ENCODE measurements around the gene TPT1.

DNA sequence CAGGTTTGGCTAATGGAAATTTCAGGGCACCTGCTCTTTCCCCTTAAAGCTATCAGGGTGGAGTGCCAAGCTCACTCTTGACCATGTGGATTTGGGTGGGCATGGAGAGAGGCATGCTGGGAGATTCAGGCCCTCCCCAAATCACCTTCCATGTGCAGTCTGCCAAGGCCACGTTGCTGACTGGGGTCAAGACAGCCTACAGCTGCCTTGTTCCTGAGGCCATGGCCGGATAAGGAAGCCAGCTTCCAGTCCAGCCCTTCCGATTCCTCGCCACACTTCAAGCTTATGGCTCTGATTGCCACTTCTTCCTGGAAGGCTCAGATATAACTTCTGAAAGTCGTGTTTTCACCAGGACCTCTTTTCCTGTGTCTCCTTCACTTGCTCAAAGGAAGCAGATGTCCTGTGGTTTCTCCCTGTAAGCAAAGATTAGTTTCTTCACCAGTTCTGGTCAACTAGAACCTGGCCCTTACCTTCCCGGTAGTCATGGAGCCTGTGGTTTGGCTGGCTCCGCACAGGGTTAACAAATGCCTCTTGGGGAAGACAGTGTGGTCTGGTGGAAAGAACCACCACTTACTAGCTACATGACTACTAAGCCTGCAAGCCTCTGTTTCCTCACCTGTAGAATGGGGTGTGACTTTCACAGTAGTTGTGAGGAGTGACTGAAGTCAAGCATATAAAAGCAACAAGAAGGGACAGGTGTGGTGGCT, 16.1 kb upstream of the TPT1 start:
- TF ChIP-seq, protein P1, sequence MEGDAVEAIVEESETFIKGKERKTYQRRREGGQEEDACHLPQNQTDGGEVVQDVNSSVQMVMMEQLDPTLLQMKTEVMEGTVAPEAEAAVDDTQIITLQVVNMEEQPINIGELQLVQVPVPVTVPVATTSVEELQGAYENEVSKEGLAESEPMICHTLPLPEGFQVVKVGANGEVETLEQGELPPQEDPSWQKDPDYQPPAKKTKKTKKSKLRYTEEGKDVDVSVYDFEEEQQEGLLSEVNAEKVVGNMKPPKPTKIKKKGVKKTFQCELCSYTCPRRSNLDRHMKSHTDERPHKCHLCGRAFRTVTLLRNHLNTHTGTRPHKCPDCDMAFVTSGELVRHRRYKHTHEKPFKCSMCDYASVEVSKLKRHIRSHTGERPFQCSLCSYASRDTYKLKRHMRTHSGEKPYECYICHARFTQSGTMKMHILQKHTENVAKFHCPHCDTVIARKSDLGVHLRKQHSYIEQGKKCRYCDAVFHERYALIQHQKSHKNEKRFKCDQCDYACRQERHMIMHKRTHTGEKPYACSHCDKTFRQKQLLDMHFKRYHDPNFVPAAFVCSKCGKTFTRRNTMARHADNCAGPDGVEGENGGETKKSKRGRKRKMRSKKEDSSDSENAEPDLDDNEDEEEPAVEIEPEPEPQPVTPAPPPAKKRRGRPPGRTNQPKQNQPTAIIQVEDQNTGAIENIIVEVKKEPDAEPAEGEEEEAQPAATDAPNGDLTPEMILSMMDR (IDR thresholded peaks at IDR 0.05), result no peak
- TF ChIP-seq POLR2A (IDR thresholded peaks at IDR 0.05), result no peak
